ENCODE results near the gene OR51F2. TPM values are rescaled to one million over a fixed set of nuclear protein-coding genes. Genes with fewer than 3 reads are reported as not detected.
"Not testable (repeated sequence)": the region's sequence is repeated elsewhere in the genome, so short reads cannot be mapped to it uniquely, and the experiment has no call there.

The OR51F2 gene
- not detected in 2 replicates for total RNA-seq (2014; rRNA removed; shearing (Covaris generic))

- DNase-seq (ENCODE audit: low spot score): no peak
Measured at GRCh38 chr11:4821021-4821420, at the start of gene OR51F2. Gene OR51F2 (plus strand): TSS chr11:4821321. CDS start chr11:4821422, 101 bp downstream.

- DNase-seq (ENCODE audit: low spot score): no peak
Measured at GRCh38 chr11:4782454-4782853, 38.7 kb upstream of the OR51F2 start.

GRCh38 chr11:4797206-4797605 lies 23.9 kb upstream of the OR51F2 start:
- no peak for DNase-seq (ENCODE audit: low spot score)

- DNase-seq (ENCODE audit: low spot score): no peak
Measured at GRCh38 chr11:4798427-4799183, 22.5 kb upstream of the OR51F2 start.

GRCh38 chr11:4801316-4801715 lies 19.8 kb upstream of the OR51F2 start:
- DNase-seq (ENCODE audit: low spot score): not testable (repeated sequence)

GRCh38 chr11:4804280-4804679 lies 16.8 kb upstream of the OR51F2 start, which contains the start of gene OR52R1:
Gene OR52R1 (minus strand): TSS chr11:4804380. CDS start chr11:4804380, 0 bp downstream.
- no peak for DNase-seq (ENCODE audit: low spot score)

GRCh38 chr11:4808476-4808875 lies 12.6 kb upstream of the OR51F2 start:
- DNase-seq (ENCODE audit: low spot score): no peak

GRCh38 chr11:4809246-4809645 lies 11.9 kb upstream of the OR51F2 start:
- DNase-seq (ENCODE audit: low spot score): no peak

GRCh38 chr11:4825132-4825531 lies 4.0 kb downstream of the OR51F2 start:
- DNase-seq (ENCODE audit: low spot score): no peak

GRCh38 chr11:4826425-4826824 lies 5.3 kb downstream of the OR51F2 start:
- no peak for DNase-seq (ENCODE audit: low spot score)

GRCh38 chr11:4830346-4830745 lies 9.2 kb downstream of the OR51F2 start:
- DNase-seq (ENCODE audit: low spot score): no peak

GRCh38 chr11:4830909-4831308 lies 9.8 kb downstream of the OR51F2 start:
- no peak for DNase-seq (ENCODE audit: low spot score)

- DNase-seq (ENCODE audit: low spot score): no peak
Measured at GRCh38 chr11:4839851-4840549, 18.9 kb downstream of the OR51F2 start.

- no peak for DNase-seq (ENCODE audit: low spot score)
Measured at GRCh38 chr11:4848908-4849532, 27.9 kb downstream of the OR51F2 start, which contains the start of gene OR51S1. Gene OR51S1 (minus strand): TSS chr11:4849208. CDS start chr11:4849208, 0 bp downstream.

- no peak for DNase-seq (ENCODE audit: low spot score)
Measured at GRCh38 chr11:4851033-4851432, 29.9 kb downstream of the OR51F2 start.

- DNase-seq (ENCODE audit: low spot score): not testable (repeated sequence)
Measured at GRCh38 chr11:4854286-4854685, 33.2 kb downstream of the OR51F2 start.

GRCh38 chr11:4862447-4863236 lies 41.5 kb downstream of the OR51F2 start:
- no peak for DNase-seq (ENCODE audit: low spot score)

- DNase-seq (ENCODE audit: low spot score): no peak
Measured at GRCh38 chr11:4863876-4864275, 42.8 kb downstream of the OR51F2 start.

GRCh38 chr11:4865855-4866254 lies 44.7 kb downstream of the OR51F2 start:
- DNase-seq (ENCODE audit: low spot score): no peak
